Activated naive CD4-positive, alpha-beta T cell treated with anti-CD3 and anti-CD28 coated beads, Interleukin-2, amount 10 ng/mL, durations not matched to agents 7 days and 5 days (primary cell): ENCODE results near the gene TPGS1.

Source experiments
- CTCF ChIA-PET: fragments of 350-600 bp; sonication (Branson Sonifier 250); formaldehyde crosslinking; loops from one replicate; lab custom pipeline; 2021; ENCODE audit warnings: antibody characterized with exemption; lab: Charles Lee
- DNase-seq: peaks from one replicate; pipeline ENCODE4 v3.0.0-alpha.2; 2020
- H3K27ac Mint-ChIP-seq: one replicate; pipeline ENCODE4 v1.8.0; 2021; ENCODE audit warnings: mild to moderate bottlenecking, moderate library complexity, mixed read lengths
- H3K27me3 Mint-ChIP-seq: one replicate; pipeline ENCODE4 v1.8.0; 2021; ENCODE audit warnings: mild to moderate bottlenecking, mixed read lengths
- H3K36me3 Mint-ChIP-seq: one replicate; pipeline ENCODE4 v1.8.0; 2021; ENCODE audit warnings: mixed read lengths
- H3K4me1 Mint-ChIP-seq: one replicate; pipeline ENCODE4 v1.8.0; 2021; ENCODE audit warnings: mixed read lengths
- H3K4me3 Mint-ChIP-seq: one replicate; pipeline ENCODE4 v1.8.0; 2021; ENCODE audit warnings: mild to moderate bottlenecking, moderate library complexity, mixed read lengths
- H3K9me3 Mint-ChIP-seq: one replicate; pipeline ENCODE4 v1.8.0; 2021; ENCODE audit warnings: mixed read lengths

TPGS1 gene

GRCh38 chr19:513368-514165, 6.3 kb downstream of the TPGS1 start:
- Mint-ChIP-seq H3K4me3 (no peak overlapping the region), H3K27ac (no peak overlapping the region), H3K27me3 (peaks cover 4% of the 10 kb centered on the region), H3K4me1 (peaks cover 44% of the 10 kb centered on the region), H3K36me3 (peaks cover 8% of the 10 kb centered on the region), H3K9me3 (no peaks in the 10 kb centered on the region)
- no peak for DNase-seq
- CTCF ChIA-PET, result no interaction called here

- peaks cover 4% of the 10 kb centered on the region for H3K27me3 Mint-ChIP-seq
- H3K4me3 Mint-ChIP-seq, result no peak overlapping the region
- CTCF ChIA-PET, result no interaction called here
- H3K4me1 Mint-ChIP-seq, result peaks cover 37% of the 10 kb centered on the region
- H3K9me3 Mint-ChIP-seq, result no peaks in the 10 kb centered on the region
- no peak for DNase-seq
- H3K36me3 Mint-ChIP-seq, result peaks cover 8% of the 10 kb centered on the region
- peak overlapping the region; percentile 68 for H3K27ac Mint-ChIP-seq
Observed at GRCh38 chr19:514166-514663, 6.9 kb downstream of the TPGS1 start.

GRCh38 chr19:517721-518597, 10.7 kb downstream of the TPGS1 start:
- Mint-ChIP-seq H3K4me3 (no peak overlapping the region), H3K4me1 (peaks cover 13% of the 10 kb centered on the region), H3K9me3 (no peaks in the 10 kb centered on the region), H3K36me3 (peaks cover 6% of the 10 kb centered on the region), H3K27ac (no peak overlapping the region), H3K27me3 (peaks cover 4% of the 10 kb centered on the region)
- no peak for DNase-seq
- CTCF ChIA-PET, result no interaction called here

GRCh38 chr19:518598-519231, 11.4 kb downstream of the TPGS1 start:
- Mint-ChIP-seq H3K9me3 (no peaks in the 10 kb centered on the region), H3K4me3 (no peak overlapping the region), H3K27ac (no peak overlapping the region), H3K27me3 (peaks cover 4% of the 10 kb centered on the region), H3K4me1 (peaks cover 13% of the 10 kb centered on the region), H3K36me3 (peaks cover 5% of the 10 kb centered on the region)
- CTCF ChIA-PET, result interaction anchor here (4.3 kb wide), 1 partner anchor 8 kb away, joined by 18 read pairs; no protein-coding TSS in a partner anchor
- peak; percentile 69 for DNase-seq

GRCh38 chr19:519449-519865, 12.2 kb downstream of the TPGS1 start:
- H3K4me1 Mint-ChIP-seq, result peaks cover 7% of the 10 kb centered on the region
- CTCF ChIA-PET, result interaction anchor here (4.3 kb wide), 1 partner anchor 9 kb away, joined by 18 read pairs; no protein-coding TSS in a partner anchor
- H3K27ac Mint-ChIP-seq, result no peak overlapping the region
- H3K4me3 Mint-ChIP-seq, result no peak overlapping the region
- no peaks in the 10 kb centered on the region for H3K9me3 Mint-ChIP-seq
- H3K27me3 Mint-ChIP-seq, result peaks cover 4% of the 10 kb centered on the region
- DNase-seq, result no peak
- no peaks in the 10 kb centered on the region for H3K36me3 Mint-ChIP-seq

GRCh38 chr19:522726-523125, 15.4 kb downstream of the TPGS1 start:
- Mint-ChIP-seq H3K4me3 (no peak overlapping the region), H3K4me1 (peaks cover 2% of the 10 kb centered on the region), H3K27me3 (peaks cover 21% of the 10 kb centered on the region), H3K27ac (no peak overlapping the region), H3K9me3 (no peaks in the 10 kb centered on the region), H3K36me3 (no peaks in the 10 kb centered on the region)
- CTCF ChIA-PET, result interaction anchor here (4.3 kb wide), 1 partner anchor 12 kb away, joined by 18 read pairs; no protein-coding TSS in a partner anchor
- DNase-seq, result no peak

GRCh38 chr19:524062-524674, 16.9 kb downstream of the TPGS1 start:
- peaks cover 31% of the 10 kb centered on the region for H3K27me3 Mint-ChIP-seq
- H3K27ac Mint-ChIP-seq, result no peak overlapping the region
- H3K4me3 Mint-ChIP-seq, result no peak overlapping the region
- no peaks in the 10 kb centered on the region for H3K36me3 Mint-ChIP-seq
- no peaks in the 10 kb centered on the region for H3K9me3 Mint-ChIP-seq
- CTCF ChIA-PET, result no interaction called here
- DNase-seq, result no peak
- H3K4me1 Mint-ChIP-seq, result peaks cover 2% of the 10 kb centered on the region

- H3K27ac Mint-ChIP-seq, result no peak overlapping the region
- peaks cover 2% of the 10 kb centered on the region for H3K4me1 Mint-ChIP-seq
- CTCF ChIA-PET, result no interaction called here
- H3K27me3 Mint-ChIP-seq, result peaks cover 31% of the 10 kb centered on the region
- H3K36me3 Mint-ChIP-seq, result no peaks in the 10 kb centered on the region
- no peak overlapping the region for H3K4me3 Mint-ChIP-seq
- no peak for DNase-seq
- no peaks in the 10 kb centered on the region for H3K9me3 Mint-ChIP-seq
Observed at GRCh38 chr19:525029-525428, 17.7 kb downstream of the TPGS1 start.

GRCh38 chr19:525857-526419, 18.6 kb downstream of the TPGS1 start:
- Mint-ChIP-seq H3K4me3 (no peak overlapping the region), H3K36me3 (no peaks in the 10 kb centered on the region), H3K4me1 (peaks cover 8% of the 10 kb centered on the region), H3K27ac (no peak overlapping the region), H3K27me3 (peaks cover 31% of the 10 kb centered on the region), H3K9me3 (no peaks in the 10 kb centered on the region)
- DNase-seq, result no peak
- CTCF ChIA-PET, result no interaction called here

GRCh38 chr19:530134-531008, 23.1 kb downstream of the TPGS1 start:
- H3K27ac Mint-ChIP-seq, result peak overlapping the region; percentile 88
- H3K36me3 Mint-ChIP-seq, result peaks cover 4% of the 10 kb centered on the region
- H3K9me3 Mint-ChIP-seq, result no peaks in the 10 kb centered on the region
- peak overlapping the region; percentile 79 for H3K4me3 Mint-ChIP-seq
- peaks cover 27% of the 10 kb centered on the region for H3K27me3 Mint-ChIP-seq
- CTCF ChIA-PET, result interaction anchor here (1.6 to 7.9 kb wide), 2 partner anchors 20 to 35 kb away, joined by 3 to 71 read pairs; no protein-coding TSS in a partner anchor
- DNase-seq, result no peak
- H3K4me1 Mint-ChIP-seq, result peaks cover 23% of the 10 kb centered on the region

GRCh38 chr19:531009-531752, 23.9 kb downstream of the TPGS1 start:
- DNase-seq, result peak; percentile 88
- Mint-ChIP-seq H3K4me1 (peaks cover 23% of the 10 kb centered on the region), H3K27ac (peak overlapping the region; percentile 88), H3K36me3 (peaks cover 4% of the 10 kb centered on the region), H3K27me3 (peaks cover 22% of the 10 kb centered on the region), H3K4me3 (peak overlapping the region; percentile 79), H3K9me3 (no peaks in the 10 kb centered on the region)
- CTCF ChIA-PET, result interaction anchor here (1.0 to 7.9 kb wide), 6 partner anchors 10 to 53 kb away, joined by 3 to 71 read pairs (median 7); no protein-coding TSS in a partner anchor
